ENCODE measurements around the gene FANCM.

- TF ChIP-seq CTCF (conservative IDR thresholded peaks at IDR 0.05) (no peak), ZFX (IDR thresholded peaks at IDR 0.05) (no peak)
Measured at GRCh38 chr14:45094275-45094674, 41.5 kb upstream of the FANCM start.

All from C4-2B (cell line).